Activated CD4-positive, alpha-beta T cell treated with anti-CD3 and anti-CD28 coated beads, Interleukin-2, amount 10 ng/mL, durations not matched to agents 7 days and 5 days (primary cell): ENCODE results near the gene TREML1. TPM values are rescaled to one million over a fixed set of nuclear protein-coding genes. Genes with fewer than 3 reads are reported as not detected.

ENCODE experiments used
- CTCF ChIA-PET: fragments of 350-600 bp; sonication (Branson Sonifier 250); formaldehyde crosslinking; loops from one replicate; lab custom pipeline; 2021; ENCODE audit warnings: antibody characterized with exemption; lab: Charles Lee
- POLR2A ChIA-PET: fragments of 350-600 bp; sonication (Branson Sonifier 250); formaldehyde crosslinking; loops from one replicate; lab custom pipeline; 2021; ENCODE audit warnings: antibody characterized with exemption; lab: Charles Lee
- DNase-seq: peaks from one replicate; pipeline ENCODE4 v3.0.0-alpha.2; 2020
- H3K27ac Mint-ChIP-seq: one replicate; pipeline ENCODE4 v1.8.0; 2021; ENCODE audit warnings: mild to moderate bottlenecking, moderate library complexity, mixed read lengths
- H3K27me3 Mint-ChIP-seq: one replicate; pipeline ENCODE4 v1.8.0; 2021; ENCODE audit warnings: mixed read lengths
- H3K36me3 Mint-ChIP-seq: one replicate; pipeline ENCODE4 v1.8.0; 2021; ENCODE audit warnings: low read depth, mixed read lengths
- H3K4me1 Mint-ChIP-seq: one replicate; pipeline ENCODE4 v1.8.0; 2021; ENCODE audit warnings: mixed read lengths
- H3K4me3 Mint-ChIP-seq: one replicate; pipeline ENCODE4 v1.8.0; 2021; ENCODE audit warnings: mild to moderate bottlenecking, moderate library complexity, mixed read lengths
- H3K9me3 Mint-ChIP-seq: one replicate; pipeline ENCODE4 v1.8.0; 2021; ENCODE audit warnings: mixed read lengths
- total RNA-seq, 2 experiments: library from RNA; stranded (reverse); gene quantifications; one replicate each; pipeline ENCODE4 v1.2.3, GENCODE V29; 2021

Gene TREML1, protein sequence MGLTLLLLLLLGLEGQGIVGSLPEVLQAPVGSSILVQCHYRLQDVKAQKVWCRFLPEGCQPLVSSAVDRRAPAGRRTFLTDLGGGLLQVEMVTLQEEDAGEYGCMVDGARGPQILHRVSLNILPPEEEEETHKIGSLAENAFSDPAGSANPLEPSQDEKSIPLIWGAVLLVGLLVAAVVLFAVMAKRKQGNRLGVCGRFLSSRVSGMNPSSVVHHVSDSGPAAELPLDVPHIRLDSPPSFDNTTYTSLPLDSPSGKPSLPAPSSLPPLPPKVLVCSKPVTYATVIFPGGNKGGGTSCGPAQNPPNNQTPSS
- not detected for total RNA-seq

DNA sequence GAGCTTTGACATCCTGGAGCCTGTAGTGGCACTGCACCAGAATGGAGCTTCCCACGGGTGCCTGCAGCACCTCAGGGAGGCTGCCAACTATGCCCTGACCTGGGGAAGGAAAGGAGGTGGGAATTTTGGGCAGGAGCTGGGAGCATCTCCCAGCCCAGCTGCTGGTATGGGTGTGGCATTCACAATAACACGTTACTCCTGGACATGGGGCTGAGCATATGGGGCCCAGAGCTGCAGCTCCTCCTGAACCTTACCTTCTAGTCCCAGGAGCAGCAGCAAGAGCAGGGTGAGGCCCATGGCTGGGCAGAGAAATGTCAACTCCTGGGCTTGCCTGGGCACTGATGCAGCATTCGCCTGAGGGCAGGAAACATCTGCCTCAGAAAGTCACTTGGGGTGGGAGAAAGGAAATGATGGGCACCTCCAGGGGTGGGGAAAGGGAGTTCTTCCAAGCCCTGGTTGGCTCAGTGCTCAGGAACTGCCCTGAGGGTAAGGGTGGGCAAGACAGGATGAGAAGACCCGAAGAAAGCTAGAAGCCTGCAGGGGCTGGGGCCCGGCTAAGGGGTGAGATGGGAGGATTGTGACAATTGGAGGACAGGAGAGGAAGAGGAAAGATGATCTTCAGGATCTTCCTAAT is at the start of gene TREML1:
Gene TREML1 (minus strand): TSS at position 356 of the 634 bp plus-strand sequence. CDS start 59 bp downstream, at position 297.
- Mint-ChIP-seq H3K4me1 (peaks cover 3% of the 10 kb centered on the region), H3K27me3 (peaks cover 11% of the 10 kb centered on the region), H3K4me3 (no peak within 1 kb of the TSS), H3K9me3 (no peaks in the 10 kb centered on the region), H3K27ac (no peak within 1 kb of the TSS), H3K36me3 (no peaks in the 10 kb centered on the region)
- POLR2A ChIA-PET: interaction anchor here (0.6 kb wide), 1 partner anchor 69 kb away, joined by 6 read pairs; no protein-coding TSS in a partner anchor
- CTCF ChIA-PET: interaction anchor here (1.2 kb wide), 1 partner anchor 28 kb away, joined by 3 read pairs; no protein-coding TSS in a partner anchor
- DNase-seq: no peak

DNA sequence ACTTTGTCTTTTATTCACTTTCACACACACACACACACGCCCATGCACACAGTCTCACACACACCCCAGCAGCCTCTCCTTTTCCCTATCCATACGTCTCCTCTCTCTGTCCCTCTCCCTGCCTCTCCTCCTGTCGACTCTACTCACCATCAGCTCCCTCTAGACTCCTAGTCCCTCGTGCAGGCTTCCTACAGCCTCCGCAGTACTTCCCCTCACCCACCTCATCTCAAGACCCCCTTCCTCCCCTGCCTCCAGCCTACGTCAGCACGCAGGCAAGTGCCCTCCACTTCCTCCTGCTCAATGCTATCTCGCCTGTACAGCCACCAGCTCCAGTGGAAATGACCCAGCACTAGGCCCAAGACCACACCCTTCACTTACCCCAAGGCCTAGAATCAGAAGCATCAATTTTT is 47.6 kb upstream of the TREML1 start:
- CTCF ChIA-PET: no interaction called here
- no peak for DNase-seq
- H3K4me3 Mint-ChIP-seq: peak overlapping the region; percentile 72
- peak overlapping the region; percentile 95 for H3K27ac Mint-ChIP-seq
- peaks cover 13% of the 10 kb centered on the region for H3K9me3 Mint-ChIP-seq
- peaks cover 66% of the 10 kb centered on the region for H3K4me1 Mint-ChIP-seq
- POLR2A ChIA-PET: no interaction called here
- no peaks in the 10 kb centered on the region for H3K27me3 Mint-ChIP-seq
- peaks cover 28% of the 10 kb centered on the region for H3K36me3 Mint-ChIP-seq

DNA sequence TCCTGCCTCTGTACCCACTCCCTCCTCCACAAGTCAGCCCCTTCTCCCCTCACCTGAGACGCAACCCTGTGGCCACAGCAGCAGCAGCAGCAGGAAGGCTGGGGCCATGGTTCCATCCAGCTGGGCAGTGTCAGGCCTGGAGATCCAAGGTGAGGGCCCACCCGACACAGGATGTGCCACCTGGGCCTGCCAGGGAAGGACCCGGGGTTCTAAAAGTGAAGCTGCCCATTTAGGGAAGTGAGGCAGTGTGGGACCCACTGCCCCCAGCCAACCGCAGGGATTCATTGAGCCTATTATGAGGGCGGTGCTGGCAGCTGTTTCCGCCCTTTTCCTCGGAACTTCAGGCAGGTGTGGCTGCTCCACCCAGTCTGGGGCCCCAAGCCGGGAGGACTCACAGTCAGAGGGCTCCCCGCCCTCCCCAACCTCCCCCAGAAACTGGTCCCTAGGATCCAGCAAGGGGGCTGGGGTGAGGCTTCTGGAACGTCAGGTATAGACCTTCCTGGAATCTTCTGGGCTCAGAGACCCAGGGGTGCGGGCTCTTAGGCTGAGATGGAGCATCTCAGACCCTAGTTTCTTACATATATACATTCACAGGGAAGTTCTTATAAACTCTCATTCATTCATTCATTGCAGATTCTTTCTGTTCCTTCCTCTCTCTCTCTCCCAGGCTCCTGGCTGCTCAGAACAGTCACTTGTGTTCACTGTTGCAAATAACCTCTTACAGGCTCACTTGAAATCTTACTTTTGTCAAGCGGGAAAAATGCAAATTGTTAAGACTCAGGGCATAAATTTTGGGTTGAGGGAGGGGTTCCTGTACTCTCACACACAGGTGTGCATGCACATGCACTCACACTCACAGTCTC is 47.0 kb upstream of the TREML1 start, which contains the start of gene TREML2:
Gene TREML2 (minus strand): TSS at position 249 of the 863 bp plus-strand sequence. CDS start 141 bp downstream, at position 108.
- CTCF ChIA-PET: interaction anchor here (1.0 to 1.6 kb wide), 3 partner anchors 10 to 19 kb away, joined by 4 to 7 read pairs (median 6); no protein-coding TSS in a partner anchor
- peak; percentile 47 for DNase-seq
- POLR2A ChIA-PET: no interaction called here
- peak within 1 kb of the TSS; percentile 95 for H3K27ac Mint-ChIP-seq
- H3K4me1 Mint-ChIP-seq: peaks cover 72% of the 10 kb centered on the region
- peaks cover 13% of the 10 kb centered on the region for H3K9me3 Mint-ChIP-seq
- peak within 1 kb of the TSS; percentile 72 for H3K4me3 Mint-ChIP-seq
- no peaks in the 10 kb centered on the region for H3K27me3 Mint-ChIP-seq
- peaks cover 33% of the 10 kb centered on the region for H3K36me3 Mint-ChIP-seq

DNA sequence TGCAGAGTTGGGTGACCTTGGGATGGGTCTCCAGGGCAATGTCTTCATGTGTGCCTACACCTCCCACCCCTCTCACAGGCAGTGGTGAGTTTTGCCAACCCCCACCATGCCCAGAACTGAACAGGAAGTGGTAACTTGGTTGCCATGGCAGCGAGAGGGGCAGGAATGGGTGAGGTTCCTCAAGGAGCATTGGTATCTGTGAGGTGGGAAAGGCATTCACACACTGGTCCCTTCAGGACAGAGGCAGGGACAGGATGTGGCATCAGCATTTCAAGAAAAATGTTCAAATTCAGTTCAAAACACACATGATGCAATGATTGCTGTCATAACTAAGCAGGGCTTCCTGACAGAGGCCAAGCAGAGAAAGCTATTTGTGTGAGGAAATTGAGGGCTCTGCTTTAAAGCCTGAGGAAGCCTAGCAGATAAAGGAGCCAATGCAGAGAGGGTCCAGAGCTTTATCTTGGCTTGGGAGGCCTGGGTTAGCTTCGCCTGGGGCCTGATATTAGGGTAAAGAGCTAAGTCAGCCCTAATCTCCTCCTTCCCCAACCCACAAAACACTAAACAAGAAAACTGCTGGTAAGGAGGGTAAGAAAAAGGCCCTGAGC is 46.3 kb upstream of the TREML1 start:
- Mint-ChIP-seq H3K9me3 (peaks cover 13% of the 10 kb centered on the region), H3K36me3 (peaks cover 41% of the 10 kb centered on the region), H3K27me3 (no peaks in the 10 kb centered on the region), H3K4me1 (peaks cover 78% of the 10 kb centered on the region), H3K27ac (peak overlapping the region; percentile 95), H3K4me3 (peak overlapping the region; percentile 72)
- peak; percentile 88 for DNase-seq
- CTCF ChIA-PET: interaction anchor here (1.0 to 1.6 kb wide), 3 partner anchors 10 to 18 kb away, joined by 4 to 7 read pairs (median 6); no protein-coding TSS in a partner anchor
- POLR2A ChIA-PET: interaction anchor here (1.2 kb wide), 1 partner anchor 11 kb away, joined by 3 read pairs; no protein-coding TSS in a partner anchor

DNA sequence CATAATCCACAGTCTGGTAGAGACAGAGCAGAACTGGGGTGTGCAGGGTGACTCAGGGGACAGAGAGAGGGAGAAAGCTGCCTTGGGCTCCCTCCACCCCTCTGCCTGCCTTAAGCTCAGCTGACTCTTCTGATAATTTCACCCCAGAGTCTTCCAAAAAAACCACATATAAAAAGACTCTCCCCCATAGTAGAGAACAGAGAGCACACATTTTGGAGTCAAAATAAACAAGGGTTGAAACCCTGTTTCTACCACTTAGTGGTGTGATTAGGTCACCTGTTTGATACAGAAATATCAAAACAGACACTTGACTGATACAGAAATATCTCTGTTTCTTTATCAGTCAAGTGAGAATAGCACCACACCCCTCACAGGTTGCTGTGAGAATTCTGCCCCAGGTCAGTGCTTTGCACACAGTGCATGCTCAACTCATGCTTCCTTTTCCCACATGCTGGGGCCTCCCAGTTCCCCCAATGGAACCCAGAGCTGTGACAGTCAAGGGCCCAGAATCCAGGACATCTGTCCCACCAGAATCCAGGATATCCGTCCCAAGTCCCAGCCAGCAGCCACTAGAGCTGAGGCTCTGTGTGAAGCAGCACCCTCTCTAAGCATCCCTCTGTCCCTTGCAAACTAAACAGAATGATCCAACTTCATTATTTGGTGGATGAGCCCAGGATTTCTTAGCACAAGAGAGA is 45.6 kb upstream of the TREML1 start:
- peak; percentile 39 for DNase-seq
- H3K4me1 Mint-ChIP-seq: peaks cover 85% of the 10 kb centered on the region
- ChIA-PET CTCF (interaction anchor here (1.0 to 1.6 kb wide), 3 partner anchors 9 to 11 kb away, joined by 3 to 7 read pairs (median 4); no protein-coding TSS in a partner anchor), POLR2A (interaction anchor here (1.2 kb wide), 1 partner anchor 10 kb away, joined by 3 read pairs; no protein-coding TSS in a partner anchor)
- H3K27me3 Mint-ChIP-seq: no peaks in the 10 kb centered on the region
- H3K36me3 Mint-ChIP-seq: peaks cover 45% of the 10 kb centered on the region
- peak overlapping the region; percentile 95 for H3K27ac Mint-ChIP-seq
- H3K9me3 Mint-ChIP-seq: peaks cover 7% of the 10 kb centered on the region
- H3K4me3 Mint-ChIP-seq: peak overlapping the region; percentile 72

DNA sequence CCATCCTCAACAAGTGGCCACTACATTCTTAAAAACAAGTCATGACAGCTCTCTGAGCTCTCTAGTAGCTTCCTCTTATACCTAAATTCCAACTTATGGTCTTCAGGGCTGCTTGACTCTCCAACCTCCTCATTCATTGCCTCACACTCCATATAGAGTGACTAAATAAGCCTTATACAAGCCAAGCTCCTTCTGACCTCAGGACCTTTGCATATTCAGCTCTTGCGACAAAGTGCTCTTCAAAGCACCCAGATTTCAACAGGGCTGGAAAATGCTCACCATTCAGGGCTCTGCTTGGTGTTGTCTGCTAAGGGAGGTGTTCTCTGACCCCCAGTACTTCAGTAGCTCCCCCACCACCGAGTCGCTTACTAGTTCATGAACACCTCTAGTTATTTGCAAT is 43.1 kb upstream of the TREML1 start:
- Mint-ChIP-seq H3K4me1 (peaks cover 77% of the 10 kb centered on the region), H3K36me3 (peaks cover 62% of the 10 kb centered on the region), H3K27me3 (no peaks in the 10 kb centered on the region), H3K4me3 (no peak overlapping the region), H3K9me3 (no peaks in the 10 kb centered on the region), H3K27ac (peak overlapping the region; percentile 41)
- no peak for DNase-seq
- POLR2A ChIA-PET: no interaction called here
- CTCF ChIA-PET: interaction anchor here (0.7 to 1.9 kb wide), 5 partner anchors 14 to 169 kb away, joined by 3 to 7 read pairs (median 3); partner anchors contain the start of gene OARD1

DNA sequence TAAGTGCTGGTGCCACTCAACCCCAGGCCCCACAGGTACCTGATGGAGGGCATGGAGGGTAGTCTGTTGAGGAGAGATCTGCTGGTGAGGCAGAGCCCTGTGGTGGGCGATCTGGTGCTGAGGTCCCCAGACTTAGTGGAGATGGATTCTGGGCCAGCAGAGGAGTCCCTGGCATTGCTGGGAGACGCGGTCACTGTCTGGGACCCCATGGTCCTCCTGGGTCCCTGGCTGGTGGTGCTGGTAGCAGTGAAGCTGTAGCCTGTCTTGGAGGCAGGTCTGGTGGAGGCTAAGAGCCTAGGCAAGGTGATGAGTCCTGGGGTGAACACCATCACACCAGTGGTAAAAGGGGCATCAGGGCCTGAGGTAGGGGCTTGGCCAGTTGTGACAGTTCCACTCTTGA is 40.2 kb upstream of the TREML1 start:
- peaks cover 77% of the 10 kb centered on the region for H3K36me3 Mint-ChIP-seq
- no peak for DNase-seq
- POLR2A ChIA-PET: no interaction called here
- no peaks in the 10 kb centered on the region for H3K27me3 Mint-ChIP-seq
- H3K27ac Mint-ChIP-seq: peak overlapping the region; percentile 9
- no peak overlapping the region for H3K4me3 Mint-ChIP-seq
- H3K4me1 Mint-ChIP-seq: peaks cover 60% of the 10 kb centered on the region
- peaks cover 13% of the 10 kb centered on the region for H3K9me3 Mint-ChIP-seq
- CTCF ChIA-PET: interaction anchor here (0.7 kb wide), 1 partner anchor 13 kb away, joined by 3 read pairs; no protein-coding TSS in a partner anchor

DNA sequence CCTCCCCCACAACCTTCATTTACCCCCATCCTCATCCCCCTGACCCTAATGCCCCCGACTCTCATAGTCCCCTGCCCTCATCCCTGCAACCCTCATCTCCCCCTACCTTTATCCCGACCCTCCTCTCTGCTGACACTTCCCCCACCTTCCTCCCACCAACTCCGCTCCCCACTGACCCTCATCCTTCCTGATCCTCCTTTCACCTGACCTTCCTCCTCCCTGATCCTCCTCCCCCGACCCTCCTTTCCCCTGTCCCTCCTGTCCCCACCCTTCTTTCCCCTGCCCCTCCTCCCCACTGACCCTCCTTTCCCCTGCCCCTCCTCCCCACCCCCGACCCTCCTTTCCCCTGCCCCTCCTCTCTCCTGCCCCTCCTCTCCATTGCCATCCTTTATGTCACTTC is 39.7 kb upstream of the TREML1 start:
- peaks cover 59% of the 10 kb centered on the region for H3K4me1 Mint-ChIP-seq
- POLR2A ChIA-PET: no interaction called here
- H3K36me3 Mint-ChIP-seq: peaks cover 77% of the 10 kb centered on the region
- H3K9me3 Mint-ChIP-seq: peaks cover 16% of the 10 kb centered on the region
- H3K27me3 Mint-ChIP-seq: no peaks in the 10 kb centered on the region
- CTCF ChIA-PET: no interaction called here
- H3K27ac Mint-ChIP-seq: no peak overlapping the region
- no peak overlapping the region for H3K4me3 Mint-ChIP-seq
- no peak for DNase-seq

DNA sequence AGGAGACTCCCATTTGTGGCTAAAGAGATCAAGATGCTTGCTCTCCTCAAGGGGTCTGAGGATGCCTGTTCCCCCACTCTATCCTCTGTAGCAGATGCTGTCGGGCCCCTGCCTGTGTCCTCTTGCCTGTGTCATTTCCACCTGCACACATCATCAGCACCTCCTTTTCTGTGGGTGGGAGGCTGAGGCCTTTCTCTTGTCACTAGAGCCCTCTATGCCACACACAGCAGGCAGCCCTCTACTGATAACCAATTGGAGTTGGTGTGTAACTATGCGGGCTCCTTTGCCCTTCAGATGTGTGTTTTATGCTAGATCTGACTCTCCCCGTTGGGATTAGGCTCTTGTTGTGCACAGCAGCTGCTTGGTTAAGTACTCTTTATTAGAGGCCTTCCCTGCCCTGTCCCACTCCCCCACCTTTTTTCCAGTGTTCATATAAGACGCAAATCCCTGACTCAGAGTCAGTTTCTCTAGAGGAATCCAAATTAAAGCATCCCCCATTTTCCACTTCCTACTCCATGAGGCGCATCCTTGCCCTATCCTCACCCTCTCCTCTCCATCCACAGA is 39.1 kb upstream of the TREML1 start:
- Mint-ChIP-seq H3K27ac (peak overlapping the region; percentile 16), H3K36me3 (peaks cover 72% of the 10 kb centered on the region), H3K4me3 (no peak overlapping the region), H3K9me3 (peaks cover 16% of the 10 kb centered on the region), H3K4me1 (peaks cover 60% of the 10 kb centered on the region), H3K27me3 (no peaks in the 10 kb centered on the region)
- ChIA-PET CTCF (no interaction called here), POLR2A (no interaction called here)
- DNase-seq: no peak

DNA sequence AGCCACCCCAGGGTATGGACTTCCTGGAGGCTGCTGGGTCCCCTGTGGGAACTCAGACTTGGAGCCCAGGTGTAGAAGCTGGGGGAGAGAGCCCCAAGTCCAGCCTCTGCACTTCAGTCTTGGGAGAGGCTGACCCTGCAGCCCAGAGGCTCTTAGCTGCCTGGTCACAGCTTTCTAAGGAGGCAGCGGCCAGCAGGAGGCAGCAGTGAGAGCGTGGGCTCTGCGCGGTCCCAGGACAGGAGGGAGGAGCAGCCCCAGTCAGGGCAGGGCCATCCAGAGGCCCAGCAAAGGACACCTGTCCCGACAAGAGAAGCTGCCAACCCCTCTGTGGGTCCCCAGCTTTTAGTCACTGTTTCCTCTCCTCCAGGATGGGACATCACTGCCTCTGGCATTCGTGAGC is 37.4 kb upstream of the TREML1 start:
- ChIA-PET POLR2A (no interaction called here), CTCF (interaction anchor here (1.0 to 2.2 kb wide), 5 partner anchors 9 to 88 kb away, joined by 3 to 9 read pairs (median 5); partner anchors contain the start of gene TREML2)
- Mint-ChIP-seq H3K27ac (no peak overlapping the region), H3K27me3 (no peaks in the 10 kb centered on the region), H3K4me1 (peaks cover 57% of the 10 kb centered on the region), H3K4me3 (no peak overlapping the region), H3K36me3 (peaks cover 57% of the 10 kb centered on the region), H3K9me3 (peaks cover 16% of the 10 kb centered on the region)
- no peak for DNase-seq

DNA sequence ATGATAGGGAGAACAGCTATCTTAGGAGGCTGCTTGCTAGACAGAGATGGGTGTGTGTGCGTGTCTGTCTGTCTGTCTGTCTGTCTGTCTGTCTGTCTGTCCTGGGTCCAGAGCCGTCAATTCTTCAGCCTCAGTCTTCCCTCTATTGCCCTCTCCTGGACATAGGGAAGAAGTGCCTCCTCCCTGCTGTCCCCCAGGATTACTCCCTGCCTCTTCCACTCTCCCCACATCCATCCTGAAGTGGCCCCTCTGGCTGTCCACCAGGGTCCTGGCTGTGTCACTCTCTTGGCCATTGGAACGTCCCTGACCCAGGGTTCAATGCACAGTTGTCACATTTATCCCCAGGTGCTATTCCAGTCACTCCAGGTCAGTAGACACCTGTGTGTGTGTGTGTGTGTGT is 36.6 kb upstream of the TREML1 start:
- ChIA-PET POLR2A (no interaction called here), CTCF (interaction anchor here (1.3 to 2.2 kb wide), 3 partner anchors 8 to 10 kb away, joined by 3 to 9 read pairs (median 7); partner anchors contain the start of gene TREML2)
- peaks cover 51% of the 10 kb centered on the region for H3K36me3 Mint-ChIP-seq
- no peak overlapping the region for H3K27ac Mint-ChIP-seq
- peaks cover 58% of the 10 kb centered on the region for H3K4me1 Mint-ChIP-seq
- H3K4me3 Mint-ChIP-seq: no peak overlapping the region
- peaks cover 16% of the 10 kb centered on the region for H3K9me3 Mint-ChIP-seq
- H3K27me3 Mint-ChIP-seq: no peaks in the 10 kb centered on the region
- no peak for DNase-seq
